Activated T-helper 9 cell treated with anti-CD3 and anti-CD28 coated beads, Interleukin-2, amount 50 U/mL, for 16 hours (primary cell): ENCODE data around the gene CD63.
A peak's percentile ranks its signal among the peaks of the same experiment; 100 is the strongest.

Experiments used
- DNase-seq: peaks from one replicate; pipeline ENCODE4 v3.0.0-alpha.2; 2020; ENCODE audit warnings: low read depth

The CD63 gene

DNA sequence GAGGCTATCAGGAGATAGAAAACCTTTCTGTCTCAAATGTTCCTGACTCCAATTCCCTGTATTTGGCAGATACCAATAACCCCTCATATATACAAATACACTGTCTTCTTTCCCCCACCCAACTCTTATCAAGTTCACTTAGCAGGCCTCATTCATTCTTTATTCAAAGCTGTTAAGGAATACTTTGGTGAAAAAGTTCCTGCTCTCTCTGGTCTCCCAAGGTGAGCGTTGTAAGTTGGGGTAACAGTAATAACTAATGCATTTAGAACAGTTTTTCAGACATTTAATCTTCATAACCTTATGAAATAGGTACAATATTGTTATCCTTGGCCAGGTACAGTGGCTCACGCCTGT is 10.2 kb upstream of the CD63 start:
- DNase-seq: no peak

DNA sequence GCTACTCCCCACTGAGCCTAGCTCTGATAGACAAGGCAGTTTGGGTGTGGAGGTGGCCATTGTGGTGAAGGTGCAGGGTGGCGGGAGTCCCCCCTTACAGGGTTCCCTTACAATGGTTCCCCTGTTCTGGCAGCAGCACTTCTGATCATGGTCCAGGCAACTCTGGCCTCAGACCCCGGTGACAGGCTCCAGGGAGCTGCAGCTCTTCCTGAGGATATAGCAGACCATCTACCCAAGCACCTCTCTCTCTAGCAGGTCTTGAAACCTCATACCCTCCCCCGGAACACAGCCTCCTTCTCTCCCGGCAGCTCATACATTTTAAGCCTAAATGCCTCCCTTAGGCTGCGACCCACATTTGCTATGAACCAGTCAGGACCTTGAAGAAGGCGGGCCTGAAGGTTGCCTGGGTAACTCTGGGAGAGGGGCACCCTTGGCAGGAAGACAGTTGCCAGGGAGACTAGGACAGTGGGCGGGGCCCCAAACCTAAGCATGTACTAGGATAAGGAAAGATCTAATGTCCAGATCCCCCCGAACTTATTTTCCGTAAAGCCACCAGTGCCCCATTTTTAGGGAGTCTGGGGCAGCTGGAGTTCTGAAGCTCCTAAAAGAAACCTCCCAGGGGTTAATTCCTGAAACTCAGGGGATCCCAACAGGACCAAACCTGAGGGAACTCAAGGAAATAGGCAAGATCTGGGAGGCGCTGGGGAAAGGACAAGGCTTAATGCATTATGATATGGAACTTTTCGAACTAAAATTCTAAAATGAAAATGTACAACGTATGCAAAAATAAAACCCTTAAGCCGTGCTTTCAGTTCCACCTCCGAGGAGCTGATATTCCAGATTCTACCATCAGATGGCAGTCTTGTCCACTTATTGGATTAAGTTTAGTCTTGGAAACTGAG is 9.6 kb upstream of the CD63 start:
- DNase-seq: peak; percentile 52

DNA sequence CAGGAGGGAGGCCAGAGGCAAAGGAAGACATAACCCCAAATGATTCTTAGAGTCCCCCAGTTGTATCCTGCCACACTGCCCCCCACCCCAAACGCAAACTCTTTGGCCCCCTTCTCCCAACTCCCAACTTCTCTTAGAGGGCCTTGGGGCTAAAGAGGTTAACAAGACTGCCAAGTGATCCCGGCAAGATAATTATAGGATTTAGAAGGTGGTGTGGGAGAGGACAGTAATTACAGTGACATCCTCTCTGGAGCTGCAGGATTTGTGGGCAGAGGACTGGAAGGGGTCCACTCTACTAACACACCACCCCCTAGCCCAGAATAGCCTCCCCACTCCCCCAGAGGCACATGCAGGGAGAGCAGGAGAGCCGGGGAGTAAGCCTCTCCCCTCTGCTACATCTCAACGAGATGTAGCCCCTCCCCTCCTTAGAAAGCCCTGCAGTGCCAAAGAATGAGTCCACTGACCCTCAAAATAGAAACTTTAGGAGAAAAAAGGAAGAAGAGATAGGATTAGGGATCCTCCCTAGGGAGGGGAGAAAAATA is 8.8 kb upstream of the CD63 start:
- no peak for DNase-seq

DNA sequence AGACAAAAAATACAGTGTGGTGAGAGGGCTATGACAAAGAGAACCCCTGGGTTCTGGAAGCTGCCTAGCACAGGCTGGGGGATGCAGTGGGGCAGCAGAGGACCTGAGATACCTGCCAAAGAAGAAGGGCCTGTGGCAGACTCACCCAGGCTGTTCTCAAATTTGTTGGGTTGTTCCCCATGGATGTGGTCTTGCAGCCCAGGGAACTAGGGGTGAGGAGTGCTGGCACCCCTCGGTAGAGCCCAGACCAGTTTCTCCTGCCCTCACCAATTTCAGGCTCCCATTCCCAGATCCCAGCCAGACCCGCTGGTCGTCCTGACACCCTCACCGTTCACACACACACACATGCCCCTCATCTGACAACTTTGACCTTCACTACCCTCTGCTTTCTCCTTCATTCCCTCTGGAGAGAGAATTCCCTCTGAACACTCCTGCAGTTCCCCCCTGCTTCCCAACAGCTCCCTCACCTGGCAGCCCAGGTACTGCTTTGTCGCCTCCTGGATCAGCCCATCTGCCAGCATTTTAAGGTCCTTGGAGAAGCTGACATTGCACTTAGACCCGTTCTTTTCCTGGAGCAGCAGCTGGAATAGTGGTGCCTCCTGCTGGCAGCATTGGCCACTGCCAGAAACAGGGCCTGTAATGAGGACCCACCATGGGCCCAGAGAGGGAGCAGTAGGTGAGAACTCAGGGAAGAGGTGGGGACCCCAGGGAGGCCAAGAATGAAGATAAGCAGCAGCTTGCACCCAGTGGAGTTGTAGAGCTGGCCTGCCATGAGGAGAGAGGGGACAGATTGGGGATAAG is 8.2 kb upstream of the CD63 start:
- peak; percentile 38 for DNase-seq

DNA sequence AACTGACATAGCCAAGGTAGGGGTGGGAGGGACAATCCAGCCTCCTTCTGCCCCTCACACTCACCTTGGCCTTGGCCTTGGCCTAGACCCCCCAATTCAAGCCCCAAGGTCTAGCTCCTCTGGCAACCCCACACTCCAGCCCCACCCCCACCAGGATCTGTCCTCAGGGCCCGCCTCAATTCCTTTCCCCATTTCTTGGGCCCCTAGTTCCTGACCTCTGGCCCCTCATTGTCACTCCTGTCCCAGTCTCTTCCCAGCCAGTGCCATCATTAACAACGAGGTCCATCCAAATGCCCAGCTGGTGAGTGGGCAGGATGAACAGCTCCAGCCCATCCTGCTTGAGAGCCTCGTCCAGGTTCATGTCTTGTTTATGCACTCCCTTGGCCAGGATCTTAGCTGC is 7.3 kb upstream of the CD63 start:
- DNase-seq: no peak

DNA sequence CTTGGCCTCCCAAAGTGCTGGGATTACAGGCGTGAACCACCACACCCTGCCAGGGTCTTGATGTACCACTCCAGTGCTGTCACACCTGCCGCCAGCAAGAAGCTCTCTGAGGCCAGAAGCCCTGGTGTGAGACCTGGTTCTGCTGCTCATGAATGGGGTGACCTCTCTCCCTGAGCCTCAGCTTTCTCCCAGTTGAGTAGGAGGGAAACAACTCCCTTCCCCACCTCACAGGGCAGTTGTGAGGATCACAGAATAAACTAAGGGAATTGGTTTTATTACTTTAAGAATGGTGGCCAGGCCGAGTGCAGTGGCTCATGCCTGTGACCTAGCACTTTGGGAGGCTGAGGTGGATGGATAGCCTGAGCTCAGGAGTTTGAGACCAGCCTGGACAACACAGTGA is 5.8 kb upstream of the CD63 start:
- DNase-seq: no peak

DNA sequence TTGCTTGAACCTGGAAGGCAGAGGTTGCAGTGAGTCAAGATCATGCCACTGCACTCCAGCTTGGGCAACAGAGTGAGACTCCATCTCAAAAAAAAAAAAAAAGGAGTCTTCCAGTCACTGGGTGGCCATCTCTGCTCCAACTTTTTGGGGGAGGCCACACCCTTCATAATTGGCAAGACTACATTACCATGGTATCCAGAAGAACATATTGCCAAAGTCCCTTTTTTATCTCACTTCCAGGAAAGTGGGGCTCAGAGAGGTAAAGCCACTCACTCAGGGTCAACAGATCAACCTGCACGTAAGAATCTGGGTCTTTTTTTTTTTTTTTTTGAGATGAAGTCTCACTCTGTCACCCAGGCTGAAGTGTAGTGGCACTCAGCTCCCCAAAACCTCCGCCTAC is 5.0 kb upstream of the CD63 start:
- no peak for DNase-seq

DNA sequence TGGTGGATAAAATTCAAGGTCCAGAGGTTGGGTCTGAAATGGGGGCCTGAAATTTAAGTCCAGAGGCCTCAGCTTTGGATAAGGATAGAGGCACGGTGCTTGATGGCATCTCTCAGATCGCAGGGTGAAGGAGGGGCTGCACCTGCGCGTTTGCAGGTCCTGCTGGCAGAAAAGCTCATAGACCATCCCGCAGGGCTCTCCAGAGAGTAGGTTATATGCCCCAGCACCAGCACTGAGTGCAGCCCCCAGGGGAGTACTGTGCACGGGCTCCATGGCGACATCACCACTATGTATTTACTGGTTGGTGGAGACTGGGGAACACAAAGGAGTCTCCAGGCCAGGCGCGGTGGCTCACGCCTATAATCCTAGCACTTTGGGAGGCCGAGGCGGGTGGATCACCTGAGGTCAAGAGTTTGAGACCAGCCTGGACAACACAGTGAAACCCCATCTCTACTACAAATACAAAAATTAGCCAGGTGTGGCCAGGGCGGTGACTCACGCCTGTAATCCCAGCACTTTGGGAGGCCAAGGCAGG is 4.3 kb upstream of the CD63 start:
- DNase-seq: no peak

DNA sequence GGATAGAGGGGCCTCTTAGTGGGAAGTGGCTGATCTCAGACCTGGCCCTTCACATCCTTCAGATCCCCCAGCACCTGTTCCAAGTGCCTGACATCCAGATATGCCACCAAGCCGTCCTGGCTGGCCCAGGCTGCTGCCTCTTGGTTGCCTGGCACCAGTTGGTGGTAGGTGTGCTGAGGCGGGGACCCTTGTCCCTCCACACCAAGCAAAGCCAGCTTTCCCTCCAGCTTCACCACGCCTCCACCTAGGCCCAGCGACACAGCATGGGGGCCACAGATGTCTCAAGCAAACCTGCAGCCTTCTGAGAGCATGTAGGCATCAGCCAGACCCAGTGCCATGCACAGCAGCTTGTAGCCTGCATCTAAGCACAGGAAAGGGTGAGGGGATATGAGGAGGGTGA is 3.5 kb upstream of the CD63 start:
- DNase-seq: no peak

DNA sequence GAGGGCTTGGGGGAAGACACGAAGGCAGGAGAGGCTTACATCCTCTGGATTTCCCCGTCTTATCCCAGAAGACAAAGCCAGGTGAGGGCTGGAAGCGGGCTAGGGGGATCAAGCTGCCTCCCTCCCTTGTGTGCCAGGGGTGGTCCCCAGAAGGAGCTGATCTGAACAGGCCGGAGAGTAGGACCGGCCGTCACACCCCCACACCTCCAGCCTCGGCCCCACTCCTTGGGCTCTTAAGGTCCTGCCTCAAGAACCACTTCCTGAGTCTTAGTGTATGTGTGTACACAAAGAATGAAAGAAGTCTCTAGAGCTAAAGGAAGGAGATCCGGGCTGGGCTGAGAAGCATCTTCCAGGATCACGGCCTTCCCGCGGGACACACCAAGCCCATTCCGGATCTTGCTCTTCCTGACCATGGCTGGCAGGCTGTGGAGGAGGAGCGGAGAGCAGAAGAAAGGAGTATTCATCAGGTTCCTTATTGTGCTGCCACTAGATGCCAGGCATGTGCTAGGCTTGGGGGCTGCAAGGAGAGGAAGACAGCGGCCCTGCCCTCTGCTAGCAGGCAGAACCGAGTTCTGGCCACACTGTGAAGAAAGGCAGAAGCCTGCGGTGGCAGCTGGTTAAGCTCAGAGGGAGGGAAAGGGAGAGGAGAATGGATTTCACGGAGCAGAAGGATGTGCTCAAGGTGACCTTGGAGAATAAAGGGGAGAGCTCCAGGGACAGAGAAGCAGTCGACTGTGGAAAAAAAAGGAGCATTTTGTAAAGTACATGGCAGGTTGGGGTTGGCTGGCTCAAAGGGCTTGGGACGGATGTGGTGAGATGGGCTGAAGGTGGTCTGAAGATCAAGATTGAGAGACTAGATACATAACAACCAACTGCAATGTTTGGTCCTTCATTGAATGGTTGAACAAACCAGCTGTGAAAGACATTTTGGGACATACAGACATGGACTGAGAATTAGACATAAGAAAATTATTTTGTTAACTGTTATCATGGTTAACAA is 1.3 kb upstream of the CD63 start:
- no peak for DNase-seq

DNA sequence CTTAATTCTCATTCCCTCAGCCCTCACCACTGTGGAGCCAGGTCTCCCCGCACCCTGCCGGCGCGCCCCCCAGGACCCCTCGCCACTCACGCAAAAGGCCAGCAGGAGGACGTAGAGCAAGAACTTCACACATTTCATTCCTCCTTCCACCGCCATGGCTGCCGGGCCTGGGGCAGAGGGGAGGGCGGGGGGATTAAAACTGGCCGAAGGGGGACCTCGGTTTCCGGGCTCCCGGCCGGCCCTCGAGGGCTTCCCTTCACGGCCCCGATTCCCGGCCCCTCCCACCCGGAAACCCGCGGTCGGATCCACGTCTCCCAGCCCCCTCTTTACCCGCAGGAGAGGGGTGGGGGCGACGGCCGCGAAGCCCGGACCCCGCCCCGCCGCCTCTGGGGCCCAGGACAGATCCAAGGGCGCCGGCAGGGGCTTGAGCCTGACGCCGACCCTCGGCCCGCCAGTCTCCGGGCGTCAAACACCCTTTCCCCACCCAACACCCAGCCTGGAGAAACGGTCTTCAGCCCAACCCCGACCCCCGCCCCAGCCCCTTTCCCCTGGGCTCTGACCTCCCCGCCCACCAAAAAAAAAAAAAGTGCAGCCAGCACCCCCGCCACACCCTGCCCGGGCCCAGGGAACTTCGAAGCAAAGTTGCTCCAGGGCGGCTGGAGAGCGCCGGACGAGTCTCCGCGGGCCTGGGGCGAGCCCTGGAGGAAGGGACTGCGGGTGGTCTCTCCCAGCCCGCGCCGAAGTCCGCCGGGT is 447 bp downstream of the CD63 start:
- no peak for DNase-seq

DNA sequence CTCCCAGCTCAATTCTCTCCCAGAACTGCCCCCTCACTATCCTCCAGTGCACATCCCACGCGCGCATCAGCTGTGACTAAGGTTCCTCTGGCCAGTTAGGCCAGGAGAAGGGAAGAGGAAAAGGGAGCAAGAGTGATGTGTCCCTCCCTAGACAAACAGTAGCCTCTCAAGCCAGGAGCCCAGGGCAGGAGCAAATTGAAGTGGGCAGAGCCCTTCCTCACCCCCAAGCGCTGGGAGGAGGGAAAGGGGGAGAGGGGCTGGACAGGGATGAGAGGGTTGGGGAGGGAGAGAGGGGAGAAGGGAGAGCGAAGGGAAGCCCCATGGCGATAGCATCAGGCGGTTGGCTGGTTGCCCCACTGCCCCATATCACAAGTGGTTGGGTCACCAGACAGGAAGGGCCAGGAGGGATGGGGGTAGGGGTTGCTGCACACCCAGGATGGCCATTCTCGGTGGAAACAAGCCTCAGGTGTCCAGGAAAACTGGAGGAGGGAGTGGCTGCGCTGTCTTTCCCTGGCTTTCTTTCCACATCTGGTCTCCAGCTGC is 1.1 kb downstream of the CD63 start:
- DNase-seq: no peak

DNA sequence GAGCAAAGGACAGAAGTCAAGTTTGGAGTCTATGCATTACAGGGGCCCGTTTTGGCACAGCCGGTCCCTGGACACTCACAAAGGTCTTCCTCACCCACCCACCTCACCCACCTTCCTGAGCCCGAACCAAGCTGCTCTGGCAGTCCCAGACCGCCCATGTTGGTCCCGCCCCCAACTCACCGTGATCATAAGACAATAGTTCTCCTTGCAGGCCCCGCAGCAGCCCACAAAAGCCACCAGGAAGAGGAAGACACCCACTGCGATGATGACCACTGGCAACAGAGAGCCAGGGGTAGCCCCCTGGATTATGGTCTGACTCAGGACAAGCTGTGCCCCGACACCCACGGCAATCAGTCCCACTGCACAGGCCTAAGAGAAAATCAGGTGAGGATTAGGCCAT is 1.8 kb downstream of the CD63 start:
- DNase-seq: no peak

DNA sequence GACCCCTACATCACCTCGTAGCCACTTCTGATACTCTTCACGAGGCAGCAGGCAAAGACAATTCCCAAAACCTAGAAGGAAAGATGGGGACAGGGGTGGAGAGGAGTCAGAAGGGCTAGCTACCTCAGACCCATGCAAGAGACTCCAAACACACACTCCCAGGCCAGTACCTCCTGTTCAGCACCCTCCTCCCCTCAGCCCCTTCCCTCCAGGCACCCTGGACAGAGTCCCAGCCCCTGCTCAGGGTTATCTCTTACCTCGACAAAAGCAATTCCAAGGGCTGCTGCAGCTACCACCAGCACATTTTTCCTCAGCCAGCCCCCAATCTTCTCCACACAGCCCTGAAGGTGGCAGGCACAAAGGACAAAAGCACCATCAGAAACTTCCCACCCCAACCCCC is 3.3 kb downstream of the CD63 start:
- DNase-seq: no peak

DNA sequence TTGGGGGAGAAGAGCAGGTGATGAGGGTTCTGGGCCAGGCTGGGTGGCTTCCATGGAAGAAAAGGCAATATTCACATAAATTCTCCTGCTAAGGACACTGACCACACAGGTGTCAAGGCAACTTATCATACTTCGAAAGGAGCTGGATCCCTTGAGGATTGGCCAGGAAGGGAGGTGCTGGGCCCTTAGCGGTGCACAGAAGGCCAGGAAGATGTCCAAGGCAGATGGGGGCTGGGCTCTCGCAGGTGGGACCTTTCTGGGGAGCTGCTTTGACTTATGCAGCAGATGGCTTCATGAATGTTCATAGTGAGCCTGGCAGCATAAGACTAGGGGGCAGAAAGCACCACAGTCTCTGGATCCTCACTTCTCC is 3.9 kb downstream of the CD63 start:
- no peak for DNase-seq

DNA sequence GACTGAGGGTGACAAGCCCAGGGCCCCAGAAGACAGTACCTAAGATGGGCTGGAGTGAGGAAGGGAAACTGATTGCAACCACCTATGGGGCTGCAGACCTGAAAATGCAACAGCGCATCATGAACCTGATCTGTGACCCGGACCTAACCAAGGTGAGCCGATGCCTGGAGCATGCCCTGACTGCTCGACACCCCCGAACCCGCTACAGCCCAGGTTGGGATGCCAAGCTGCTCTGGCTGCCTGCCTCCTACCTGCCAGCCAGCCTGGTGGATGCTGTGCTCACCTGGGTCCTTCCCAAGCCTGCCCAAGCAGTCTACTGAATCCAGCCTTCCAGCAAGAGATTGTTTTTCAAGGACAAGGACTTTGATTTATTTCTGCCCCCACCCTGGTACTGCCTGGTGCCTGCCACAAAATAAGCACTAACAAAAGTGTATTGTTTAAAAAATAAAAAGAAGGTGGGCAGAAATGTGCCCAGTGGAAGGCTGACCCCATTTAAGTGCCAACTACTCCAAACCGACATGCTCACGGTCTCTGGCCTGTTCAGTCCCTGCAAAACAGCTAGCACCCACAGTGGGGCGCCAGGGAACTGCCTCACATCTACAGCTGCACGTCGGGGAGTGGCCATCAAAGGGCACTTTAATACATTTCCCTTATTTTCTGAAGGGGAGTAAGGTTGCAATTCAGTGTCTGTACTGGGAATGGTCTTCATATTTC is 4.4 kb downstream of the CD63 start:
- peak; percentile 38 for DNase-seq

DNA sequence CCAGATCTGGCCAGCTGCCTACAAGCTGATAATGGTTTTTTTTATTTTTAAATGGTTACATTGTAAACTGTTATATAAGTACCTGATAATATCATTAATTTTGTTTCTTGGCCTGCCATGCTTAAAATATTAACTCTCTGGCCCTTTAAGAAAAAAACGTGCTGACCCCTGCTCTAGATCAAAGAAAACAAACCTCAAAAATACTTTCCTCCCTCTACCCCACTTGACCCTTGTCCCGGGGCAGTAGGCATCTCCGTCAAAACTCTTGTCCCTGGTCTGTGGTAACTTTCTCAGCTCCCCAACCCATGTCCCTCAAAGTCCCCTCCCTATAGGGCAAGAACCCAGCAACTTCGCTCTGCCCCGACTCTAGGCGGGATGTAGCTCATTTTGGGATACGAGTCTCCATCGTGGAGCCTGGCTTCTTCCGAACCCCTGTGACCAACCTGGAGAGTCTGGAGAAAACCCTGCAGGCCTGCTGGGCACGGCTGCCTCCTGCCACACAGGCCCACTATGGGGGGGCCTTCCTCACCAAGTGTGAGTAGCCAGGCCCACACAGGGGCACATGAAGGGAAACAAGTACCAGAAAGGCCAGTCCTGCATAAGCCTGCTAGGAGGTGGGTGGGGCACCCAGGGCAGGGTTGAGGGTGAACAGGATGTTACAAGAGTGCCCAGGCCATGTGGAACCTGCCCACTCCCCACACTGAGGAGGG is 5.1 kb downstream of the CD63 start:
- DNase-seq: no peak

DNA sequence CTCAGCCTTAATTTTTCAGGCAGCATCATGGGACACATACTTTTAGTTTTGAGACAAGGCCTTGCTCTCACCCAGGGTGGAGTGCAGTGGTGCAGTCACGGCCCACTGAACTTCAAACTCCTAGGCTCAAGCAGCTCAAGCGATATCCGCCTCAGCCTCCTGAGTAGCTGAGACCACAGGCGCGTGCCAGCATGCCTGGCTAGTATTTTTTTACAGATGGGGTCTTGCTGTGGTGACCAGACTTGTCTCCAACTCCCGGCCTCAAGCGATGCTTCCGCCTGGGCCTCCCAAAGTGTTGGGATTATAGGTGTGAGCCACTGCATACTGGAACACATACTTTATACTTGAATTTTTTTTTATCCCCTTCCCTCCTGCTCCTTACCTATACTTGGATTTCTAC is 5.9 kb downstream of the CD63 start:
- no peak for DNase-seq

DNA sequence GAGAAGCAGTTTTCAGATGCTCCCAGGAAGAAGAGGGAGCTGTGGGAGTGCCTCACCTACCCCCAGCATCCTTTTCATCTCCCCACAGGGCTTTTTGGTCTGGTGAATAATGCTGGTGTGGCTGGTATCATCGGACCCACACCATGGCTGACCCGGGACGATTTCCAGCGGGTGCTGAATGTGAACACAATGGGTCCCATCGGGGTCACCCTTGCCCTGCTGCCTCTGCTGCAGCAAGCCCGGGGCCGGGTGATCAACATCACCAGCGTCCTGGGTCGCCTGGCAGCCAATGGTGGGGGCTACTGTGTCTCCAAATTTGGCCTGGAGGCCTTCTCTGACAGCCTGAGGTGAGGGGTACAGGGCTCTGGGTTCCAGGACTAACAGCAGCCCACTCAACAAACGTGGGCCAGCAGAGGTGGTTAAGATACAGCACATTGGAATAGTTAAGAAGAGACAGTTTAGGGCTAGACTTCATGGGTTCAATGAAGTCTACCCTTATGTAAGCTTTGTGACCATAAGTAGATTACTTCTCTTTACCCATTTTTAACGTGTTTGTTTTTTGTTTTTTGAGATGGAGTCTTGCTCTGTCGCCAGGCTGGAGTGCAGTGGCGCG is 7.1 kb downstream of the CD63 start:
- no peak for DNase-seq
